DMS79 treated with DMSO at 0.1 percent for 48 hours (cell line): ENCODE data around the gene TMEM132A.
"Not testable (repeated sequence)": the region's sequence is repeated elsewhere in the genome, so short reads cannot be mapped to it uniquely, and the experiment has no call there.

Source experiments
- DNase-seq: peaks from one replicate; lab custom pipeline; 2025; lab: John Stamatoyannopoulos, UW

The TMEM132A gene

DNA sequence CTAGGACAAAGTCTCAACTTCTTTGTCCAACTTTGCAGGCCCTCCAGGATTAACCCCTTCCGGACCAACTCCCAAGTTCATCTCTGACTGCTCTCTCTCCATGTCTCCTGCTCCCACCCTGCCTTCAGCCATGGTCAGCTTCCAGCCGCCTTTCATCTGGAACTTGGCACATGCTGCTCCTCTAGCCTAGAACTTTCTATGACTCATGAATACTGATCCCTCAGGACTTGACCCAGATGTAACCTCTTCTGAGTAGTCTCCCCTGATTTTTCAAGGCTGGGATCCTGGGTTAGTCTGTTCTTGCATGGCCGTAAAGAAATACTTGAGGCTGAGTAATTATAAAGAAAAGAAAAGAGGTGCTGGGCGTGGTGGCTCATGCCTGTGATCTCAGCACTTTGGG lies 32.9 kb downstream of the TMEM132A start:
- no peak for DNase-seq

DNA sequence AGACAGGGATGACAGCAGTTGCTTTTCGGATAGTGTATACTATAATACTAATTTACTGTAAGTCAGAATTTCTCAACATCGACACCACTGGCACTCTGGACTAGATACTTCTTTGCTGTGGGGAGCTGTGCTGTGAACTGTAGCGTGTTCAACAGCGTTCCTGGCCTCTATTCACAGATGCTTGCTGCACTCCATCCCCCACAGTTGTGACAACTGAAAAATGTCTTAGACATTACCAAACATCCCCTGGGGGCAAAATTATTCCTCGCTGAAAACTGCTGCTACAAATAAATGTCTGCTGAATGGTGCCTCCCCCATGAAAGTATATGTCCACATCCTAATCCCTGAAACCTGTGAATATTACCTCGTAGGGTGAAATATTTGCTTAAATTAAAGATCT lies 35.2 kb downstream of the TMEM132A start:
- DNase-seq = no peak

DNA sequence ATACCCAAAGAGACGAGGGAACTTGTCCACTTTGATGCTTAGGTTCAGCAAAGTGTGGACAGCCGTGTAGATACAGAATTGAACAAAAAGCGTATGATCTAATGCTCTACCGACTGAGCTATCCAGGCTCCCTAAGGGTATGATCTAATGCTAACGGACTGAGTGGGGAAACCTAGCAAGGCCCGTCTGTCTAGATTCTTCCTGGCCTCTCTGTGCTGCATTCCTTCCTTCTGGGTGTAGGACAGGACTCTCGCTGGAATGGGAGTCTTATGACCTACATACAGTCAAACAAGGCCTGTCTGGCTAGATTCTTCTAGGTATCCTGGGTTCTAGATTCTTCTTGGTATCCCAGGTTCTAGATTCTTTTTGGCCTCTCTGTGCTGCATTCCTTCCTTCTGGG lies 36.1 kb downstream of the TMEM132A start:
- no peak for DNase-seq

DNA sequence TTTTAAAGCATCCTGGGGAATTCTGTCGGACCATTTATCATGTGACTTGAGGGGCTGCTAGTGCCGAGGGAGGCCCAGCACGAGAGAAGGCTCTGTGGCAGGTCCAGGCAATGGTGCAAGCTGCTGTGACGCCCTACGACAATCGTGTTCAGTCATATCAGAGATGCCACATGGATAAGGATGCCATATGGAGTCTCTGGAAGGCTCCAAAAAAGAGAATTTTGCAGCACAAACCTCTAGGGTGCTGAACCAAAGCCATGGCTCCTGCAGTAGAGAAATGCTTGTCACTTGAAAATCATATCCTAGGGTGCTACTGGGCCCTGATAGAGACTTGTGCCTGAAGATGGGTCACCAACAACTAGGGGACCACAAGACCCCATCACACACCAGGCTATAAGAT lies 40.5 kb downstream of the TMEM132A start:
- no peak for DNase-seq

DNA sequence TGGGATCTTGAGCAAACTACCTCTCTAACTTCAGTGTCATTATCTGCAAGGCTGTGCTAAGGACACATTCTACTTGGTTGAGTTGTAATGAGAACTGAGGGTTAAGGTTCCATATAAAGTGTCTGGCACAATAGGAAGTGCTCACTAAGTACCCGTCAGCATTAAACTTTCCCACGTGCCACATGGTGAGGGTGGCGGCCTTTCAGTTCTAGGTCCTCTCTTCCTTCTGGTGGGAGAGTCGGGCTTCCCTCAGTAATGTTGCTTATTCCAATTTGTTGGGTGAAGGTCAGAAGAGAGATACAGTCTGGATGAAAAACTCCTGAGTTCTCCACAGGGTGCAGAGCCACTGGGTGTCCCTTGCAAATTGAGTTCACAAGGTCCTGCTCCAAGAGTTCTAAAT lies 42.6 kb downstream of the TMEM132A start:
- no peak for DNase-seq

DNA sequence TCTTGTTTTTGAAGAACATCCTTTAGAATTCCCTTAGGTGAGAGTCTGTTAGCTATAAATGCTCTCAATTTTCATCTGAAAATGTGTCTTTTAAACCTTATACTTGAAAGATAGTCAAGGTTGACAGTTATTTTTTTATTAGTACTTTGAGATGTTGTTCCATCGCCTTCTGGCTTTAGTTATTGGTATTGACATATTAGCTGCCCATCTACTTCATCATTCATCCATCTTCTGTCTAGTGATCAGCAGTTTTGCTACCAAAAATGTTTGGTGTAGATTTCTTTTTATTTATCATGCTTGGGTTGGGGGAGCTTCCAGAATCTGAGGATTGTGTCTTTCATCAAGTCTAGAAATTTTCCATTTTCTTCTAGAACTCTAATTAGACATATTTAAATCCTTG lies 44.0 kb downstream of the TMEM132A start:
- no peak for DNase-seq

DNA sequence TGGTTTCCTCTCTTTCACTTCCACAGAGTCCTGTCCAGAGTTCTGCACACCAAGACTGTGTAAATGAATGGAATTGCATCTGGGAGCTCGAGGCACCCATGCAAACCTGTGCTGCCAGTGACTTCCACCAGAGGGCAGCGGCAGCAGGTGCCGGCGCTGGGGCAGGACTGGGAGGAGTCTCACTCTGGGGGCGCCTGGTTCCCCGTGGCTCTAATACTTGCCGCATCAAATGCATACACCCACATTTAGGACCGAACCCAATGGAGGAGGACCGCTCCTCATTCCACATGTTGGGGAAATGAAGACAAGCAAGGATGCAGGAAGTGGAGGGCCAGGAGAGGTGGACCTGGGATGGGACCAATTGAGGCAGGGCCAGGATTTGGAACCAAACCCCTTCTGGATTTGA lies 46.1 kb downstream of the TMEM132A start:
- no peak for DNase-seq

DNA sequence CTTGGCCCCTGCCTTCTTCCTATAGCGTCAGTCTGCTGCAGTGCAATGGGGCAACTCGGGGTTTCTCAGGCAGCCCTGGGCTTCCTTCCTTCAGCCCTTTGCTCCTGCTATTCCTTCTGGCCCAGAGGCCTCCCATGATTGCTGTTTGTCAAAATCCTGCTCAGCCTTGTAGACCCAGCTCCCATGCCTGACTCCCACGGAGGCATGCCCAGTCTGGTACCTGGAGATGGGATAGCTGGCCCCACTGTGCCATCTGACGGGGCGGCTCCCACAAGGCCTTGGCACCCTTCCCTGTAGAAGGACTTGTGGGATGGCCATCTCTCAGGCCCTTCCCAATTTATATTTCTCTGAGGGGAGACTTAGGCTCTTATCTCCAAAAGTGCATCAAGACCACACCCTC lies 46.6 kb downstream of the TMEM132A start:
- no peak for DNase-seq

DNA sequence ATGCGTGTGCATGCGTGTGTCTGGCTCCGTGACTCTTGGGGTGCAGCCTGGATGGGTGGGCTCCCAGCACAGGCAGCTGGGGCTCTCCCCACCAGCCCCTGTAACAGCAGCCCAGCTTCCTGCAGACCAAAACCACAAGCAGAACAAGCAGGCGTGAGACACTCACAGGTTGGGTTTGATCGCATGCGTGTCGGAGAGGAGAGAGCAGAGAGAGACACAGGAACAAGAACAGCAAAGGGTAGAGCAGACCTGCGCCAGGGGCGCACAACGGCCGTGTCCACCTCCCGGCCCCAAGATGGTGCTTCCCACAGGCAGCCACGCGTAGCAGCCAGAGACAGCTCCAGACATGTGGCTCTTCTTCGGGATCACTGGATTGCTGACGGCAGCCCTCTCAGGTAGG lies 47.3 kb downstream of the TMEM132A start, which contains the start of gene CD6:
CD6 (plus strand) TSS at position 161 of the 400 bp plus-strand sequence; CDS start at position 347, 186 bp downstream.
- DNase-seq = no peak

DNA sequence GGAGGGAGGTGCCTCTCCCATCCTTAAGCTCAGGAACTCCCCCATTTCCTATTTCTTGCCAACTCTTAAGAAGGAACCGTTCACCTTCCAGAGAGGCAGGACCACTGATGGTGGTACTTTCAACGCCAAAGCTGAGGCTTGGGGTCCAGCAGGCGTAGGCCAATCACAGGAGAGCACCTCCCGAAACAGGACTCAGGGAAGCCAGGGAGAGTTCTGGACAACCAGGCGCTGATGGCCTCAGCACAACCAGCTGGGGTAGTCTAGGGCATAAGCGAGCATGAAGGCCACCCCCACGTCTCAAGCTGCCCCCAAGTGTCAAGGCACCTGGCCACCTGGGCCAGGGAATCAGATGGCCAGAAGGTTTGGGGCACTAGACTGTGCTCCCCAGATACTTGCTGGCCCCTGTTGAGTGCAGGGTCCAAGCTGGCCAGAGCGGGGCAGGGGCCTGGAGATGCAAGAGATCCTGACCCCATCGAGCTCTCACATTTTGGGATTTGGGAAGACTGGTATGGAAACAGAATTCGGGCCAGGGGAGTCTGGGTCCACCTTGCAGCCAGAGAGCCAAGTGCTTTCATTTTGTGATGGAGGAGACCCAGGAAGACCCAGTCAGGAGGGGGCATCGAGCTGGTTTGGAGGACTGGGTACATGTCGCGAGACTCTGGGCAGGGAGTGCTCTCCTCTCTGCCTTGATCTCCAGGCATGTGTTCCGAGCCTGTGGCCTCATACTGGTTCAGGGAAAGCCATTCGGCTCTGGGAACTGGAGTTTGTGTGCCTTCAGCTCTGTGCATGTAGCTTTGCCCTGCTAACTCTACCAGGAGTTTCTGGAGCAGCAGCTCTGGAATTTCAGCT lies 48.1 kb downstream of the TMEM132A start:
- no peak for DNase-seq

DNA sequence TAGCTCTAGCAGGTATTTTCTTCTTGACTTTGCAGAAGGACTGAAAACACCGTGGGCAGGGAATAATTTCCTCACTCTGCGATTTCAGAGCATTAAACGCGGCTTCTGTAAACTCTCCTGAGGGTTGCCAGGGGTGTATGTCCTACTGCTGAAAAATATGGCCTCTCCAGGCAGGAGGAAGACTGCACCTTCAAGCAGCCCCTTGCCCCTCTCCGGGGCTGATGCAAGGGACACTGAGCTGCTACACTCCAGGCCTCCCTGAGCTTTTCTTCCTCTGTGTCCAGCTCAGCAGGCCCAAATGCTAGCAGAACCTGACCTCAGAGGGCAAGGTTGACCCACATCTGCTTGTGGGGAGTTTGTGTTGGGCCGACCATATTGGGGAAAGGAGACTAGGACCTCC lies 49.4 kb downstream of the TMEM132A start:
- DNase-seq = no peak

DNA sequence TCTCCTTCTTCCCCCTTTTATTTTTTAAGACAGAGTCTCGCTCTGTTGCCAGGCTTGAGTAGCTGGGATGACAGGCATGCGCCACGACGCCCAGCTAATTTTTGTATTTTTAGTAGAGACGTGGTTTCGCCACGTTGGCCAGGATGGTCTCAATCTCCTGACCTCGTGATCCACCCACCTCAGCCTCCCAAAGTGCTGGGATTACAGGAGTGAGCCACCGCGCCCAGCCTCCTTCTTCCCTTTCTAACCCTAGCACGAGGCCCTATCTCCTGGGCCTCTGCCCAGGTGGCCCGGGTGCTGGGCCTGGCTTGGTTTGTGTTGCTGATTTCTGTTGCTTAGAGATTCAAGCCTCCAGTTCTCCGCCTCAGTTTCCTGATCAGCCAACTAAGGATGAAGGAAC lies 50.1 kb downstream of the TMEM132A start:
- not testable (repeated sequence) for DNase-seq

DNA sequence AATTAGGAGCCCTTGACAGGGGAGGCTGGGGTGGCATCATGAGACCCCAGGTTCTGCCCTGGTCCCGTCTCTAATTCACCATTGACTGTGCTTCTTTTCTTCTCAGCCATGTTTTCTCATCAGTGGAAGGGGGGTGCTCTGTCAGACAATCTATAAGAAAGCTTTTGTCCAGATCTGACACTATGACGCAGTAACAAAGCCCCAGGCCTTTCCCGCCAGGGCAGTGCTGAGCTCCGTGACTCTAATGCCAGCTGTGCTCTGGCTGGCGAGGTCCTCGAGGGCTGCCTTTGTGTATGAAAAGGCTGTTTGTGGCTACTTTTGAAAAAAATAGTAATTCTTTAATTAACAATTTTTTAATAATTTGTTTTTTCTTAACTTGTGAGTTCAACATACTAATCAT lies 50.5 kb downstream of the TMEM132A start:
- no peak for DNase-seq

DNA sequence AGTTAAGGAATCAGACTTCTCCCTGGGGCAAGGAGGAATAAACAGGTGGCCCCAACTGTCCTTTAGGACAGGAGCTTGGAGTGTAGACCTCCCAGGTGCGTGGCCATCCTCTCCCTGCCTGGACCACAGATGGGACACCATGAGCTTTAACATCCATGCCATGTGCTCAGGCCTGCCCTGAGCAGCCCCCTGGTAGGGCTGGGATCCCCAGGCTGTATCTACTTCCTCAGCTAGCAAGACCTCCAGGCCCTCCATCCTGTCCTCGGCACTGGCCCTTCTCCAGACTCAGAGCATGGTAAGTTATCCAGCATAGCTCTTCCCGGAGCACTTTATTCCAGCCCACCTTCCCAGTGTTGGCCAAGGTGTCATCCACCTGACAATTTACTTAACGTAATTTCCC lies 53.0 kb downstream of the TMEM132A start:
- no peak for DNase-seq

DNA sequence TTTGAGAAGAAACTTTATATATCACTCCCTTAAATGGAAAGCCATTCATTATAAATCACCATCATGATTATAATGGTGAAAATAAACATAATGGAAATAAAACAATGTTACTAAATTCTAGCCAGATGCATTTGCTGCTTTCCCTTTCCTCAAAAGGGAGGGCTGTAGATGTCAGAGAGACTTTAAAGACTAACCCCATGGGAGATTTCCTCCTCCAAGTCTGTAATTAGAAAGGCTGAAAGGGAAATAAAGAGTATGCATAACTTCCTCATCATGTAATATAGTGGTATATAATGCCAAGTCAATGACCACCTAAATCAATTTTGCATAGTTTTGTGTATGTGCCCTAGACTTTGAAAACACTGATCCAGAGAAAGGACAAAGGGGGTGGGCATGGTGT lies 53.6 kb downstream of the TMEM132A start:
- no peak for DNase-seq

DNA sequence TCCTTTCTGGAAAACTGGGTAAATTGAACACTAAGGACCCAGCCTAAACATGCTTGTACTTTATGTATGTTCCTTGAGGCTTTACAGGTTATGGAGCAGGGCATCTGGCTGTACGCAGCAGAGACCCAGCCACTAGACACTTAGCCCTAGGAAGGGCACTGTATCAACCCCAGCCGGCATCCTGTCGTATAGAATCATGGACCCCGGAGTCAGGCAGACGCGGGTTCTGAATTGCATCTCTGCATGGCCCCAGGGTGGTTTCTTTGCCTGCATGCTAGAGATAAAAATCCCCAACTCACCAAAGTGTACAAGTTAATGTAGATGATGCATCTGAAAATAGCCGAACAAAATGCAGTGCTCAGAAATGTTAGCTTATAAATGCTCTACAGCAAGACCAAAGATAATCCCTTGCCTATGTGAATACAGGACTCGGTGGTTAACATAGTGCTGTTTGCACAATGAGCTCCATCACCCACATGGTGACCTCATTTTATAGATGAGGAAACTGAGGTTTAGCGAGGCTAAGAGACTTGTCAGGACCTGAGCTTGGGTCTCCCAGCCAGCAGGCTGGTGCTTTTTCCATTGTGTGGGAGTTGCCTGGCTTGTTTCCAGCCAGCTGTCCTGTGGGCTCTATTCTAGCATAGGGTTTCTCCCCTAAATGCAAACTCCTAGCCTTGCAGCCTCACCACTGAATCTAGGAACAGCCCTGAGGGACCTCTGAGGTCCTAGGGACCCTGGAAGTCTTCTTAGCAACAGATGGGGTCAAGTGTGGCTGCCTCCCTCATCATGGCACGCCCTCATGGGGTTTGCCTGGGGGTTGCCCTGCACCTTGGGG lies 54.5 kb downstream of the TMEM132A start:
- DNase-seq = no peak

DNA sequence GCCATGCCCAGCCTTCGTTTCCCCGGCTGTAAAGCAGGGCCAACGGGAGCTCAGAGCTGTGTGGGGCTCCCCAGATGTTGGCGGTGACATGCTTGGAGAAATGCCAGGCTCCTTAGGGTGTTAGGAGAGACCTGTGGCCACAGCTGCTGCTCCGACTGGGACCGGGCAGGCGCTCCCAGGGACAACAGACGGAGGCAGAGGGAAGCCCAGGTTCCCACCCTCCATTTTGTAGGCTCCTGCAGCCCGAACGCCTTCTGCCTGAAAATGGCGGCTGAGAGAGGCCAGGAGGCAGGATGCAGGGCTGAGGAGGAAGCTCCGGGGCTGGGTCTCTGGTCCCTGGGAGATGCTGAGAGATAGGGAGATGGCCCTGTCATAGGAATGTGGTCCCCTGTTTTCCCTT lies 57.3 kb downstream of the TMEM132A start:
- no peak for DNase-seq

DNA sequence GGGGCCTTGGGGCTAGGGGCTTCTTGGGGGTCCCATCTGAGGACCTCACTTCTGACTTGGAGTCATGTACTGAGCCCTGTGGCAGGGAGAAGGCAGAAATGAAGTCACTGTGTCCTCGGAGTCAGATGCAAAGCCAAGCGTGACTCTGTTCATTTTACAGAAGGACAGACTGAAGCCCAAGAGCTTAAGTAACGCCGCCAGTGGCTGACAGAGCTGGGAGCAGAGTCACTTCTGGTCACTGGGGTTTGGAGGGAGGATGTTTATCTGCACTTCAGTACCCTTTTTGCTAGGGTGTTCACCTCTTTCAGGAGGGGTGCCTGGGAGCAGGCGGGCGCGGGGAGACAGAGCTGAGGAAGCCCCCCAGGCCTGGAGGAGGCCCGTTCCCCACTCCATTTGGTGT lies 57.9 kb downstream of the TMEM132A start:
- DNase-seq = no peak

DNA sequence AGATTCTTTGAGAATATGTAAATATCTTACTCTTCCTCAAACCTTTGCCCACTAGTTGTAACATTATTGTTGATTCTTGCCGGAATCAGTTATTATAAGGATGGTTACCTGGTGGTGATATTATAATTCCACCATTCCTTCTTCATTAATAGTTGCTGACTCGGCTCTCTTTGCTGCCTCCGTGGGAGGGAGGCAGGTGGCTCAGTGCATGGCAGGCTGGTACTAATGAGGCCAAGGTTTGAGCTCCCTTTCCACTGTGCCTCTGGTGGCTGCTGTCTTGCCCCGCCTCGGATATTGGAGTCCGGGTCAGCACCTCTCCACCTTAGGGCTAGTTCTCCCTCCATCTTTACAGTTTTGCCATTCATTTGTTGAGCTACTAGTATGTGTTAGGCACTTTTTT lies 59.9 kb downstream of the TMEM132A start:
- DNase-seq = no peak

DNA sequence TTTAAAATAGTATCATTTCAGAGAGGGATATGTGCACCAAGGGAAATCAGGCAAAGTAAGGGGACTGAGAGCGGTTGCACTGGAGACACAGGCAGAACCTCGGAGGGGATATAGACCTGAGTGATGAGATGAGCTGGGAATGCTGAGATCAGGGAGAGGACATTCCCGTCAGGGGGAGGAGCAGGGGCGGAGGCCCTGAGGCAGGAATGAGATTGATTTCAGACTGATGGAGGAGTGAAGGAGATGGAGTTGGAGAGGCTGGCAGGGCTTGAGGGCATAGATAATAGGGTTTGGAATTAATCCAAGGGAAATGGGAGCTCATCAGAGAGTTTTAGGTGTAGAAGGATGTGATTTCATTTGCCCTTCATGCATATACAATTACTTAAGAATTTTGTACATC lies 60.4 kb downstream of the TMEM132A start:
- DNase-seq = no peak

DNA sequence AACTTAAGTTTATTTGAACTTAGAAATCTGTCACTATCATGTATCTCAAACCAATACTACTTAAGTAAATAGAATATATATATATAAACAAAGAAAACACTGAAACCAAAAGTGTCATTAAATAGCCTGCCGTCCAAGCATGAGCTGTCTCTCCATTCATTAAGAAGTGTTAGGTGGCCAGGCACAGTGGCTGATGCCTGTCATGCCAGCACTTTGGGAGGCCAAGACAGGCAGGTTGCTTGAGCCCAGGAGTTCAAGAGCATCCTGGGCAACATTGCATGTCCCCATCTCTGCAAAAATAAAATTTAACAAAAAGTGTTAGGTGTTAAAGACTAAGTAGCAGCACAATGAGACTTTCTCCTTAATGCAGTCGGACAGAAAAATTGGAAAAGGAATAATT lies 61.2 kb downstream of the TMEM132A start:
- DNase-seq = no peak

DNA sequence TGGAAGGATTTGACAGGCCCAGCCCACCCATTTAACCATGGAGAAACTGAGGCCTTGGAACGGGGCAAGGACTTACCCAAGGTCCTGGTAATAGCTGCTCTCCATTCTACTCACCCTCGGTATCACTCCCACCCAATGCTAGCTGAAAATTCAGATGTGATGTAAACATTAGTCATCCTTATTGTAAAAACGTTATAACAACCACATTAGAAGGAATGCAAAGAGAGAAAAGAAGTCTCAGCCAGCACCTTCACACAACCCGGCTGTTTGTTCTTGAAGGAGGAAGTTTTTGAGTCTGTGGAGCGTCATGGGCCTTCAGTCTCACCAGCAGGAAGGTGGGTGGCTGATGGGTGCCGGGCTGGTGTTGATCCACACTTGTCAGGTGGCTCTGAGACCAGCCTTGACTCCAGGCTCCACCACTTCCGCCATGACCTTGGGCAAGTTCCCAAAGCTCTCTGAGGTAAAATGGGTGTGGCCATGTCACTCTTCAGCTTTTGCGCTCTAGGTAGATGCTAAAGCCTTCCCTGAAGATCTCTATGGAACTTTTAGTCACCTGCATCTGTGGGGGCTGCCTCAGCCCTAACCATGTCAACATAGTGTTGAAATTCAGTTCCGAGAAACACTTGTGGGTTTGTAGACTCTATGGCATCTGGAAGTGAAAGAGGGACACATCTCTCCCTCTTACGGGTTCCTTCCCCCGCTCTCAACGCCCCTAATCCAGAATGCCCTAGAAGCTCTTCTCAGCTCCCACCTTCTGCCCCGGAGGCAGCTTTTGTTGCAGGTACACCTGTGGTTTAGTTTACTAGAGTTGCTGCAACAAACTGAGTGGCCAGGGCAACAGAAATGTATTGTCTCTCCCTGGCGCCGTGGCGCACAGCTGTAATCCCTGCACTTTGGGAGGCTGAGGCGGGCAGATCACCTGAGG lies 62.0 kb downstream of the TMEM132A start:
- no peak for DNase-seq
